ENCODE measurements around the gene CCDC175. TPM values are rescaled to one million over a fixed set of nuclear protein-coding genes. Genes with fewer than 3 reads are reported as not detected.

The CCDC175 gene
- total RNA-seq, 4 donors from 2014 or later, result not detected

DNA sequence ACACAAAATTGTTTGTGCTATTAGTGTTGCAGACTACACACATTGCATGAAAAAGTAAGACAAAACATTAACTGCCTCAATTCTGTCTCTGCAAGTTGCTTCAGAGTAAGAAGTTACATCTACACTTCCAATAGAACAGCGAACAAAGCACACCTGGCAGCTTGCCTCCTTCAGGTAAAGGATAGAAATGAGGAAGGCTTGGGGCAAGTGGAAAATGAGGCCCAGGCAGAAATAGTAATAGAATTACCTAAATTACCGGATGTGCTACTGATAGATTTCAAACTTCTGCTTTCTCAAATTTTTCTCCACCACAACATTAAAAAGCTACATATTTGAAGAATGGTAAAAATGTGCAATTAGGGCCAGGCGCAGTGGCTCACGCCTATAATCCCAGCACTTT lies 37.7 kb downstream of the CCDC175 start:
- Histone ChIP-seq H3K4me1 (peaks cover 3 to 15% of the 10 kb centered on the region in 2 donors), H3K27me3 (no peaks in the 10 kb centered on the region), H3K36me3 (no peaks in the 10 kb centered on the region), H3K9me3 (no peaks in the 10 kb centered on the region), H3K27ac (no peak overlapping the region), H3K4me3 (no peak overlapping the region)
- in situ Hi-C loops (cut with MboI; ENCODE audit: low sequenced_read_pairs in 4 of 4), result no loop called here
- ATAC-seq (no peak), DNase-seq (no peak)
- intact Hi-C loops (cut with DNase I; ENCODE audit: low total_unique reads), result no loop called here
- TF ChIP-seq POLR2A (IDR thresholded peaks at IDR 0.05), result no peak
- TF ChIP-seq, protein P1, sequence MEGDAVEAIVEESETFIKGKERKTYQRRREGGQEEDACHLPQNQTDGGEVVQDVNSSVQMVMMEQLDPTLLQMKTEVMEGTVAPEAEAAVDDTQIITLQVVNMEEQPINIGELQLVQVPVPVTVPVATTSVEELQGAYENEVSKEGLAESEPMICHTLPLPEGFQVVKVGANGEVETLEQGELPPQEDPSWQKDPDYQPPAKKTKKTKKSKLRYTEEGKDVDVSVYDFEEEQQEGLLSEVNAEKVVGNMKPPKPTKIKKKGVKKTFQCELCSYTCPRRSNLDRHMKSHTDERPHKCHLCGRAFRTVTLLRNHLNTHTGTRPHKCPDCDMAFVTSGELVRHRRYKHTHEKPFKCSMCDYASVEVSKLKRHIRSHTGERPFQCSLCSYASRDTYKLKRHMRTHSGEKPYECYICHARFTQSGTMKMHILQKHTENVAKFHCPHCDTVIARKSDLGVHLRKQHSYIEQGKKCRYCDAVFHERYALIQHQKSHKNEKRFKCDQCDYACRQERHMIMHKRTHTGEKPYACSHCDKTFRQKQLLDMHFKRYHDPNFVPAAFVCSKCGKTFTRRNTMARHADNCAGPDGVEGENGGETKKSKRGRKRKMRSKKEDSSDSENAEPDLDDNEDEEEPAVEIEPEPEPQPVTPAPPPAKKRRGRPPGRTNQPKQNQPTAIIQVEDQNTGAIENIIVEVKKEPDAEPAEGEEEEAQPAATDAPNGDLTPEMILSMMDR (IDR thresholded peaks at IDR 0.05 in 4 of 5, conservative IDR thresholded peaks at IDR 0.05 in 1 of 5), result no peak

DNA sequence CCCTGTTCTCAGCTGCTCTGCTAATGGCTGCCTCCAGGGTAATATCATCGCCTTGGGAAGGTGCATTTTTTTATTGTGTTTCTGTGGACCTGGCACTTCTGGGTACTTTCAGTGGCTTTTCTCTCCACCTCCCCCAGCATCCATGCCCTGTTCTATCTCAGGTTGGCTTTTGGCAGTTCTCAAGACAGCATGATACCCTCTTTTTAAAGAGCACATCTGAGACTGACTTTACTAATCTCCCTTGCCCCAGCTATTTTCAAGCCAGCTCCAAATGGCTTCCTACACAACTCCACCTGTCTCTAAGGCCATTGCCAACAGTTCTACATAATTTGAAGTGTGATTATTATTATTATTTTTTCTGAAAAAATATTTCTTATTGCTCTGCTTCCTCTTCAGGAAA lies 39.1 kb downstream of the CCDC175 start:
- H3K4me3 ChIP-seq, result no peak overlapping the region
- H3K9me3 ChIP-seq, result no peaks in the 10 kb centered on the region
- no peaks in the 10 kb centered on the region for H3K27me3 ChIP-seq
- ATAC-seq (no peak), DNase-seq (no peak)
- TF ChIP-seq POLR2A (IDR thresholded peaks at IDR 0.05), result no peak
- TF ChIP-seq, protein P1 (IDR thresholded peaks at IDR 0.05 in 4 of 5, conservative IDR thresholded peaks at IDR 0.05 in 1 of 5), result no peak
- in situ Hi-C loops (cut with MboI; ENCODE audit: low sequenced_read_pairs in 4 of 4) (no loop called here), intact Hi-C loops (cut with DNase I; ENCODE audit: low total_unique reads) (no loop called here)
- H3K27ac ChIP-seq, result no peak overlapping the region
- H3K4me1 ChIP-seq, result peaks cover 4 to 16% of the 10 kb centered on the region in 2 donors
- H3K36me3 ChIP-seq, result no peaks in the 10 kb centered on the region

DNA sequence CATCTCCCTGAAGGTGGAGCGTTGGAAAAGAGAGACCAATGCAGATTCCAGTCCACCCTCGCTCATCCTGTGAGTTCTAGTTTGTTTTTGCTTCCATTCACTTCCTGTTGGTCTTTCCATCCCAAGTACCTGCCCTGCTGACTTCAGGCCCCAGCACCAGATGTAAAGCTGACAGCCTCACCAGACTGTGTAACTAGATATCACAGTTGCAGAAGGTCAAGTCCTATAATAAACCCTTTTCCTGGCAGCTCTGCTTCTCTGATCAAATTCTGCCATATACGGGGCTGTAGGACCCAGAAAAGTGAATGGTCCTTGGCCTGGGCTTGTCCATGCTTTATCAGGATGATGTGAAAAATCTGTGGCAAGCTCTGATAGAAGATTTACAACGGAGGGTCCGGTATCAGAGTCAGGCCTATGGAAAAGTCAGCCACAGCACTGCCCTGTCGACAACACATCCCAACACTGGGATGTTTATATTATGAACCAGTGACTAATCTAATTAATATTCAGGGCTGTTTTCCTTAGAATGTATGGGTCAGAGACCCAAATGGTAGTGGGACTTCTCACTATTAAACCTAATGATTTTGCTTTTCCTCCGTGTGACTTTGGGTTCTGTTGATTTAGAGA lies 42.1 kb downstream of the CCDC175 start:
- Histone ChIP-seq H3K4me1 (peaks cover 4 to 16% of the 10 kb centered on the region in 2 donors), H3K9me3 (no peaks in the 10 kb centered on the region), H3K27me3 (no peaks in the 10 kb centered on the region), H3K36me3 (no peaks in the 10 kb centered on the region), H3K4me3 (no peak overlapping the region), H3K27ac (no peak overlapping the region)
- TF ChIP-seq, protein P1 (IDR thresholded peaks at IDR 0.05 in 4 of 5, conservative IDR thresholded peaks at IDR 0.05 in 1 of 5), result no peak
- TF ChIP-seq POLR2A (IDR thresholded peaks at IDR 0.05), result no peak
- in situ Hi-C loops (cut with MboI; ENCODE audit: low sequenced_read_pairs in 4 of 4) (no loop called here), intact Hi-C loops (cut with DNase I; ENCODE audit: low total_unique reads) (no loop called here)
- DNase-seq (no peak), ATAC-seq (peak in 1 of 2 donors; percentile 66)

DNA sequence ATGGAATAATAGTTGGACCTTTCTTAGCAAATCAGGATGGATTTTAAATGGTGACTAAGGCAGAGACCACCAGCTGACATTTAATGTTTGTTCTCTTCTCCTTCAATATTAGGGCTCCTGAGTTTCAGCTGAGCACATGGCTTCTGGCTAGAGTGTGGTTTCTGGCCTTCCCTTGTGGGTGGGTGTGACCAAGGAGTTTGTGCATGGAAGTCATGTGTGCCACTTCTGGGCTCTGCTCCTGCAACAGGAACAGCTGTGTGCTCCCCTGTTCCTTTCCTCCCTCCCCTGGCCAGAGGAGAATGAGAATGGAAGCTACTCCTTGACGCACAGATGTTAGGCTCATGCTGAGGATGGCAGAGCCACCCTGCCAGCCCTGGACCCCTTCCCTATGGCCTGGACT lies 44.2 kb downstream of the CCDC175 start:
- Histone ChIP-seq H3K27me3 (no peaks in the 10 kb centered on the region), H3K27ac (no peak overlapping the region), H3K36me3 (no peaks in the 10 kb centered on the region), H3K4me3 (no peak overlapping the region), H3K4me1 (peaks cover 4 to 11% of the 10 kb centered on the region in 2 donors), H3K9me3 (no peaks in the 10 kb centered on the region)
- ATAC-seq (no peak), DNase-seq (no peak)
- in situ Hi-C loops (cut with MboI; ENCODE audit: low sequenced_read_pairs in 4 of 4), result no loop called here
- intact Hi-C loops (cut with DNase I; ENCODE audit: low total_unique reads), result no loop called here
- TF ChIP-seq, protein P1 (IDR thresholded peaks at IDR 0.05 in 4 of 5, conservative IDR thresholded peaks at IDR 0.05 in 1 of 5), result no peak
- TF ChIP-seq POLR2A (IDR thresholded peaks at IDR 0.05), result no peak

DNA sequence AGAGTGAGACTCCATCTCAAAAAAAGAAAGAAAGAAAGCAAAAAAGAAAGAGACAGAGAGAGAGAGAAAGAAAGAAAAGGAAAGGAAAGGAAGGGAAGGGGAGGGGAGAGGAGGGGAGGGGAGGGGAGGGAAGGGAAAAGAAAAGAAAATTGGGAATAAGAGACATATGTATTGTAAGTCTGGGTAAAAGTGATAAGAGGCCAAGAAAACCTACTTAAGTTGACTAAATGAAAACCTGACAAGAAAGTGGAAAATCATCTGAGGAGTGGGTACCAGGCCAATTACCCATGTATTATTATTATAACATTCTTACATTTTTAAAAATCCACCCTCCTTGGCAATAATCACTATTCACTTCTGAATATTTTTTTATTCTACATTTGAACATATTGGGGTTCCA lies 46.3 kb downstream of the CCDC175 start:
- no peaks in the 10 kb centered on the region for H3K27me3 ChIP-seq
- peaks cover 4 to 11% of the 10 kb centered on the region in 2 donors for H3K4me1 ChIP-seq
- DNase-seq (no peak), ATAC-seq (no peak)
- H3K9me3 ChIP-seq, result no peaks in the 10 kb centered on the region
- H3K27ac ChIP-seq, result no peak overlapping the region
- in situ Hi-C loops (cut with MboI; ENCODE audit: low sequenced_read_pairs in 4 of 4), result no loop called here
- no peaks in the 10 kb centered on the region for H3K36me3 ChIP-seq
- TF ChIP-seq, protein P1 (IDR thresholded peaks at IDR 0.05 in 4 of 5, conservative IDR thresholded peaks at IDR 0.05 in 1 of 5), result no peak
- no peak for TF ChIP-seq POLR2A (IDR thresholded peaks at IDR 0.05)
- intact Hi-C loops (cut with DNase I; ENCODE audit: low total_unique reads), result no loop called here
- no peak overlapping the region for H3K4me3 ChIP-seq

Measured in gastrocnemius medialis (tissue), 4 donors.